GM23338 (cell line): ENCODE results near the gene AMZ1. TPM values are rescaled to one million over a fixed set of nuclear protein-coding genes. Genes with fewer than 3 reads are reported as not detected.
A peak's percentile ranks its signal among the peaks of the same experiment; 100 is the strongest.

Experiments used
- ATAC-seq: fragments of 200-7000 bp; cut with Tn5 transposase; 3 replicates; pipeline ENCODE4 v1.9.1; 2020
- DNase-seq: peaks from one replicate; pipeline ENCODE4 v3.0.0-alpha.2; 2015; ENCODE audit warnings: low spot score
- H2AFZ ChIP-seq: fragments of 200-600 bp; sonication (generic); 2 replicates; pipeline ENCODE4 v1.8.0; 2016; ENCODE audit warnings: antibody characterized with exemption, mild to moderate bottlenecking, moderate library complexity
- H3F3A ChIP-seq: fragments of 200-600 bp; sonication (generic); replicated peaks from 2 replicates; pipeline ENCODE4 v1.8.0; 2017; ENCODE audit warnings: antibody characterized with exemption, mixed run types, low read depth
- H3K27ac ChIP-seq: fragments of 200-600 bp; sonication (generic); 2 replicates; pipeline ENCODE4 v1.6.1; 2016; ENCODE audit warnings: low read depth
- H3K27me3 ChIP-seq: fragments of 200-600 bp; sonication (generic); 2 replicates; pipeline ENCODE4 v1.8.0; 2016; ENCODE audit warnings: mild to moderate bottlenecking, mixed run types, moderate library complexity; ENCODE audit not compliant: insufficient read depth
- H3K36me3 ChIP-seq: fragments of 200-600 bp; sonication (generic); 2 replicates; pipeline ENCODE4 v1.8.0; 2016; ENCODE audit warnings: mild to moderate bottlenecking; ENCODE audit not compliant: insufficient read depth
- H3K4me1 ChIP-seq: fragments of 200-600 bp; sonication (generic); 2 replicates; pipeline ENCODE4 v1.8.0; 2016; ENCODE audit warnings: mild to moderate bottlenecking, moderate library complexity; ENCODE audit not compliant: insufficient read depth
- H3K4me2 ChIP-seq: fragments of 200-600 bp; sonication (generic); 2 replicates; pipeline ENCODE4 v1.7.1; 2017; ENCODE audit warnings: mixed run types
- H3K4me3 ChIP-seq: fragments of 200-600 bp; sonication (generic); 2 replicates; pipeline ENCODE4 v1.6.1; 2016; ENCODE audit warnings: mixed run types
- H3K79me2 ChIP-seq: fragments of 200-600 bp; sonication (generic); replicated peaks from 2 replicates; pipeline ENCODE4 v1.8.0; 2017; ENCODE audit warnings: mild to moderate bottlenecking; ENCODE audit not compliant: insufficient read depth
- H3K9me2 ChIP-seq: fragments of 200-600 bp; sonication (generic); 2 replicates; pipeline ENCODE4 v1.8.0; 2017; ENCODE audit not compliant: insufficient read depth
- H4K20me1 ChIP-seq: fragments of 200-600 bp; sonication (generic); replicated peaks from 2 replicates; pipeline ENCODE4 v1.8.0; 2017; ENCODE audit warnings: mild to moderate bottlenecking; ENCODE audit not compliant: insufficient read depth
- H3K27ac Mint-ChIP-seq: 2 replicates; pipeline ENCODE4 v1.8.0; 2020; ENCODE audit warnings: inconsistent platforms, mild to moderate bottlenecking, moderate library complexity, mixed read lengths
- H3K27me3 Mint-ChIP-seq: 3 replicates; pipeline ENCODE4 v1.8.0; 2022; ENCODE audit warnings: low read depth, mild to moderate bottlenecking, moderate library complexity, mixed read lengths, inconsistent platforms; ENCODE audit not compliant: insufficient read depth, poor library complexity
- H3K36me3 Mint-ChIP-seq: 3 replicates; pipeline ENCODE4 v1.8.0; 2021; ENCODE audit warnings: low read depth, mild to moderate bottlenecking, inconsistent platforms, moderate library complexity, mixed read lengths
- H3K4me1 Mint-ChIP-seq: 3 replicates; pipeline ENCODE4 v1.8.0; 2020; ENCODE audit warnings: mild to moderate bottlenecking, inconsistent platforms, mixed read lengths
- H3K4me3 Mint-ChIP-seq: 3 replicates; pipeline ENCODE4 v1.8.0; 2021; ENCODE audit warnings: moderate library complexity, mild to moderate bottlenecking, inconsistent platforms, mixed read lengths
- H3K9me3 Mint-ChIP-seq: 3 replicates; pipeline ENCODE4 v1.8.0; 2020; ENCODE audit warnings: moderate library complexity, mild to moderate bottlenecking, inconsistent platforms, mixed read lengths
- CTCF ChIP-seq, 2 experiments: fragments of 200-600 bp in 1 of 2; sonication (generic) in 1 of 2; conservative IDR thresholded peaks; 2 replicates each; pipeline versions ENCODE4 v1.5.1 to v1.6.1; 2016 to 2017; ENCODE audit warnings: antibody characterized with exemption in 2 of 2, low read depth in 2 of 2, mild to moderate bottlenecking in 2 of 2, moderate library complexity in 1 of 2
- ETS1 ChIP-seq: IDR thresholded peaks from 2 replicates; pipeline ENCODE4 v1.6.1; 2016; ENCODE audit warnings: antibody characterized with exemption
- EZH2 ChIP-seq: fragments of 200-600 bp; sonication (generic); IDR thresholded peaks from one replicate; pipeline ENCODE4 v1.8.0; 2017; ENCODE audit warnings: antibody characterized with exemption, mild to moderate bottlenecking, low read depth; ENCODE audit not compliant: unreplicated experiment
- EZH2phosphoT487 ChIP-seq: fragments of 200-600 bp; sonication (generic); IDR thresholded peaks from one replicate; pipeline ENCODE4 v1.8.1; 2018; ENCODE audit warnings: antibody characterized with exemption; ENCODE audit not compliant: unreplicated experiment
- JUNB ChIP-seq: IDR thresholded peaks from one replicate; pipeline ENCODE4 v1.6.1; 2016; ENCODE audit warnings: antibody characterized with exemption; ENCODE audit not compliant: unreplicated experiment
- NANOG ChIP-seq: IDR thresholded peaks from 2 replicates; pipeline ENCODE4 v1.6.1; 2016; ENCODE audit warnings: antibody characterized with exemption, borderline replicate concordance
- POLR2AphosphoS5 ChIP-seq: IDR thresholded peaks from 2 replicates; pipeline ENCODE4 v1.6.1; 2016; ENCODE audit warnings: antibody characterized with exemption, low read depth
- REST ChIP-seq: IDR thresholded peaks from one replicate; pipeline ENCODE4 v1.6.1; 2018; ENCODE audit warnings: antibody characterized with exemption; ENCODE audit not compliant: unreplicated experiment
- STAT1 ChIP-seq: IDR thresholded peaks from one replicate; pipeline ENCODE4 v1.6.1; 2016; ENCODE audit warnings: antibody characterized with exemption; ENCODE audit not compliant: unreplicated experiment
- ZNF114 ChIP-seq: fragments of 250-450 bp; sonication (Bioruptor Pico); IDR thresholded peaks from 2 replicates; pipeline ENCODE4 v1.5.0; 2020; ENCODE audit warnings: mild to moderate bottlenecking, moderate library complexity
- ZNF331 ChIP-seq: fragments of 250-450 bp; sonication (Bioruptor Pico); IDR thresholded peaks from 2 replicates; pipeline ENCODE4 v1.5.0; 2020; ENCODE audit warnings: low read depth, mild to moderate bottlenecking, moderate library complexity
- polyA plus RNA-seq: library from polyadenylated mRNA; unstranded; fragments of >200 nt; fragmentation: Nextera tagmentation; extraction: Ambion mirVana; gene quantifications from 2 replicates; pipeline ENCODE4 v1.2.1, GENCODE V29; 2016
- total RNA-seq: library from RNA; depleted of rRNA; stranded (reverse); fragments of >200 nt; shearing (Covaris generic); gene quantifications from 2 replicates; pipeline ENCODE4 v1.2.3, GENCODE V29; 2014

AMZ1 gene
- total and polyA plus RNA-seq, 2 experiments from 2014 or later, result 0.73 to 4.5 TPM

- H3K4me2 ChIP-seq, result no peak overlapping the region
- peaks cover 15% of the 10 kb centered on the region for H4K20me1 ChIP-seq
- Mint-ChIP-seq H3K9me3 (no peaks in the 10 kb centered on the region), H3K4me1 (peaks cover 38% of the 10 kb centered on the region), H3K27me3 (peaks cover 9% of the 10 kb centered on the region), H3K27ac (no peak overlapping the region; the same call in 1 of the 2 replicates), H3K36me3 (peaks cover 59% of the 10 kb centered on the region), H3K4me3 (no peak overlapping the region)
- H3K36me3 ChIP-seq, result peaks cover 11% of the 10 kb centered on the region
- no peaks in the 10 kb centered on the region; the same call in 1 of the 2 replicates for H3K4me1 ChIP-seq
- ATAC-seq, result no peak
- H3K9me2 ChIP-seq, result no peaks in the 10 kb centered on the region
- DNase-seq, result no peak
- H3K4me3 ChIP-seq, result no peak overlapping the region
- TF ChIP-seq STAT1 (no peak), ZNF331 (CRISPR knock-in tag) (no peak), ZNF114 (CRISPR knock-in tag) (no peak), CTCF (conservative IDR thresholded peaks at IDR 0.05; ENCODE audit: low read depth in 2 of 2) (no peak), ETS1 (no peak)
- H3K79me2 ChIP-seq, result peaks cover 73% of the 10 kb centered on the region
- no peaks in the 10 kb centered on the region for H3K27me3 ChIP-seq
- no peak overlapping the region for H2AFZ ChIP-seq
- H3K27ac ChIP-seq, result peak overlapping the region; percentile 10; the same call in 1 of the 2 replicates
- H3F3A ChIP-seq, result no peaks in the 10 kb centered on the region
Measured at GRCh38 chr7:2732388-2732787, 44.4 kb downstream of the AMZ1 start.

- H3K27ac Mint-ChIP-seq, result peak overlapping the region; percentile 7; the same call in 1 of the 2 replicates
- Histone ChIP-seq H3K4me3 (no peak overlapping the region), H3K4me2 (no peak overlapping the region), H3K27ac (peak overlapping the region; percentile 10), H2AFZ (no peak overlapping the region), H4K20me1 (peaks cover 18% of the 10 kb centered on the region), H3F3A (no peaks in the 10 kb centered on the region), H3K9me2 (no peaks in the 10 kb centered on the region), H3K79me2 (peaks cover 80% of the 10 kb centered on the region), H3K27me3 (no peaks in the 10 kb centered on the region), H3K36me3 (peaks cover 11% of the 10 kb centered on the region), H3K4me1 (no peaks in the 10 kb centered on the region; the same call in 1 of the 2 replicates)
- H3K36me3 Mint-ChIP-seq, result peaks cover 55% of the 10 kb centered on the region
- H3K27me3 Mint-ChIP-seq, result peaks cover 9% of the 10 kb centered on the region
- H3K9me3 Mint-ChIP-seq, result no peaks in the 10 kb centered on the region
- DNase-seq (no peak), ATAC-seq (no peak)
- H3K4me1 Mint-ChIP-seq, result peaks cover 38% of the 10 kb centered on the region
- H3K4me3 Mint-ChIP-seq, result no peak overlapping the region
- TF ChIP-seq EZH2phosphoT487, result no peak
- no peak for TF ChIP-seq POLR2AphosphoS5
- no peak for TF ChIP-seq REST
- no peak for TF ChIP-seq JUNB
- TF ChIP-seq NANOG, result no peak
- TF ChIP-seq EZH2, result no peak
- no peak for TF ChIP-seq ETS1
- TF ChIP-seq ZNF331 (CRISPR knock-in tag), result no peak
- TF ChIP-seq CTCF (conservative IDR thresholded peaks at IDR 0.05; ENCODE audit: low read depth in 2 of 2), result no peak
- TF ChIP-seq ZNF114 (CRISPR knock-in tag), result no peak
Measured at GRCh38 chr7:2732959-2733584, 45.1 kb downstream of the AMZ1 start.
